Measurements from ENCODE around the gene MUC6.

Gene MUC6

GRCh38 chr11:1008001-1008802 is 28.3 kb downstream of the MUC6 start:
- no peak for DNase-seq (ENCODE audit: low read depth in 2 of 2)

GRCh38 chr11:1007279-1007678 is 29.2 kb downstream of the MUC6 start:
- DNase-seq (ENCODE audit: low read depth in 2 of 2), result no peak

GRCh38 chr11:1006762-1007161 is 29.8 kb downstream of the MUC6 start:
- no peak for DNase-seq (ENCODE audit: low read depth in 2 of 2)

GRCh38 chr11:1005928-1006327 is 30.6 kb downstream of the MUC6 start:
- no peak for DNase-seq (ENCODE audit: low read depth in 2 of 2)

GRCh38 chr11:1003159-1003558 is 33.4 kb downstream of the MUC6 start:
- DNase-seq (ENCODE audit: low read depth in 2 of 2), result no peak

GRCh38 chr11:1002406-1002984 is 34.0 kb downstream of the MUC6 start:
- no peak for DNase-seq (ENCODE audit: low read depth in 2 of 2)

GRCh38 chr11:1001617-1002405 is 34.7 kb downstream of the MUC6 start:
- no peak for DNase-seq (ENCODE audit: low read depth in 2 of 2)

GRCh38 chr11:1000357-1001278 is 35.9 kb downstream of the MUC6 start:
- DNase-seq (ENCODE audit: low read depth in 2 of 2), result no peak

- DNase-seq (ENCODE audit: low read depth in 2 of 2), result no peak
Observed at GRCh38 chr11:999009-999408, 37.5 kb downstream of the MUC6 start.

GRCh38 chr11:997907-998306 is 38.6 kb downstream of the MUC6 start:
- DNase-seq (ENCODE audit: low read depth in 2 of 2), result no peak

- DNase-seq (ENCODE audit: low read depth in 2 of 2), result no peak
Observed at GRCh38 chr11:996681-997080, 39.8 kb downstream of the MUC6 start.

GRCh38 chr11:995752-996420 is 40.6 kb downstream of the MUC6 start:
- DNase-seq (ENCODE audit: low read depth in 2 of 2), result no peak

GRCh38 chr11:995044-995751 is 41.3 kb downstream of the MUC6 start:
- no peak for DNase-seq (ENCODE audit: low read depth in 2 of 2)

GRCh38 chr11:993632-994167 is 42.8 kb downstream of the MUC6 start:
- DNase-seq (ENCODE audit: low read depth in 2 of 2), result no peak

GRCh38 chr11:992577-992976 is 43.9 kb downstream of the MUC6 start:
- no peak for DNase-seq (ENCODE audit: low read depth in 2 of 2)

- no peak for DNase-seq (ENCODE audit: low read depth in 2 of 2)
Observed at GRCh38 chr11:991711-992307, 44.7 kb downstream of the MUC6 start.

- no peak for DNase-seq (ENCODE audit: low read depth in 2 of 2)
Observed at GRCh38 chr11:991034-991433, 45.5 kb downstream of the MUC6 start.

- DNase-seq (ENCODE audit: low read depth in 2 of 2), result no peak
Observed at GRCh38 chr11:990101-990500, 46.4 kb downstream of the MUC6 start.

- no peak for DNase-seq (ENCODE audit: low read depth in 2 of 2)
Observed at GRCh38 chr11:987671-988070, 48.8 kb downstream of the MUC6 start.

- no peak for DNase-seq (ENCODE audit: low read depth in 2 of 2)
Observed at GRCh38 chr11:986952-987305, 49.6 kb downstream of the MUC6 start.
